HepG2 (cell line): Measurements from ENCODE around the gene NFIC. TPM values are rescaled to one million over a fixed set of nuclear protein-coding genes. Genes with fewer than 3 reads are reported as not detected.
A peak's percentile ranks its signal among the peaks of the same experiment; 100 is the strongest.

Source experiments
- CREM ChIP-seq, 2 experiments: sonication (generic) in 1 of 2; formaldehyde crosslinking in 1 of 2; IDR thresholded peaks; 2 replicates each; pipeline versions ENCODE4 v1.4.0 to v1.6.1; 2016 to 2020; ENCODE audit warnings: antibody characterized with exemption in 1 of 2, mild to moderate bottlenecking in 1 of 2, missing genetic modification reagents in 1 of 2
- ESRRA ChIP-seq: sonication (generic); formaldehyde crosslinking; IDR thresholded peaks from 2 replicates; pipeline ENCODE4 v1.5.1; 2020; ENCODE audit warnings: mild to moderate bottlenecking, low read depth, missing genetic modification reagents
- FOXK2 ChIP-seq: fragments of 450-650 bp; IDR thresholded peaks from 2 replicates; pipeline ENCODE4 v1.6.1; 2016
- HIVEP1 ChIP-seq: sonication (generic); formaldehyde crosslinking; IDR thresholded peaks from 2 replicates; pipeline ENCODE4 v1.4.0; 2020; ENCODE audit warnings: mild to moderate bottlenecking, missing genetic modification reagents
- HOXA7 ChIP-seq: sonication (generic); formaldehyde crosslinking; IDR thresholded peaks from 2 replicates; pipeline ENCODE4 v1.8.1; 2022; ENCODE audit warnings: mild to moderate bottlenecking, missing genetic modification reagents, moderate library complexity
- NR1H2 ChIP-seq: sonication (generic); formaldehyde crosslinking; IDR thresholded peaks from 2 replicates; pipeline ENCODE4 v1.8.1; 2022; ENCODE audit warnings: low read depth, missing genetic modification reagents, borderline replicate concordance
- POLR2AphosphoS2 ChIP-seq: IDR thresholded peaks from 2 replicates; pipeline ENCODE4 v1.6.1; 2011; ENCODE audit warnings: low read depth, low read length, improper control_type of control experiment
- RAD51 ChIP-seq: fragments of 450-650 bp; IDR thresholded peaks from 2 replicates; pipeline ENCODE4 v1.6.1; 2016; ENCODE audit warnings: borderline replicate concordance
- SIX4 ChIP-seq: sonication (generic); formaldehyde crosslinking; IDR thresholded peaks from 2 replicates; pipeline ENCODE4 v1.4.0; 2020; ENCODE audit warnings: missing genetic modification reagents
- TBX2 ChIP-seq: sonication (generic); formaldehyde crosslinking; IDR thresholded peaks from 2 replicates; pipeline ENCODE4 v1.5.0; 2020; ENCODE audit warnings: missing genetic modification reagents, mild to moderate bottlenecking, borderline replicate concordance
- ZNF430 ChIP-seq: sonication (generic); formaldehyde crosslinking; IDR thresholded peaks from 2 replicates; pipeline ENCODE4 v1.9.0; 2021; ENCODE audit warnings: mild to moderate bottlenecking, missing genetic modification reagents
- polyA plus RNA-seq, 8 experiments: library from polyadenylated mRNA; depleted of rRNA in 3 of 8; stranded (reverse) in 7 of 8; unstranded in 1 of 8; fragments of >200 nt; fragmentation: Illumina TruSeq in 4 of 8; extraction: Trizol in 4 of 8; gene quantifications; 2 replicates each; pipeline versions ENCODE4 v1.2.1 to v1.2.3, GENCODE V29; 2011 to 2016; ENCODE audit warnings: low read depth in 4 of 8, missing spikeins in 1 of 8, mixed read lengths in 1 of 8; ENCODE audit not compliant: insufficient read depth in 1 of 8
- total RNA-seq, 5 experiments: library from RNA; depleted of rRNA; stranded (reverse); fragments of >200 nt; fragmentation: Illumina TruSeq; extraction: Trizol; gene quantifications; 2 replicates each; pipeline ENCODE4 v1.2.3, GENCODE V29; 2016; ENCODE audit warnings: low read depth in 1 of 5
- TF ChIP-seq, protein P1 (sequence below): sonication (generic); formaldehyde crosslinking; IDR thresholded peaks from 2 replicates; pipeline ENCODE4 v1.4.0; 2020; ENCODE audit warnings: missing genetic modification reagents, borderline replicate concordance
- TF ChIP-seq, protein P2 (sequence below): sonication (generic); formaldehyde crosslinking; IDR thresholded peaks from 2 replicates; pipeline ENCODE4 v1.4.0; 2020; ENCODE audit warnings: missing genetic modification reagents
- TF ChIP-seq, protein P3 (sequence below): IDR thresholded peaks from 2 replicates; pipeline ENCODE4 v1.6.1; 2012; ENCODE audit warnings: low read length, improper control_type of control experiment
- TF ChIP-seq, protein P4 (sequence below): sonication (generic); formaldehyde crosslinking; IDR thresholded peaks from 2 replicates; pipeline ENCODE4 v1.5.1; 2020; ENCODE audit warnings: mild to moderate bottlenecking, missing genetic modification reagents, borderline replicate concordance

Gene NFIC
- total and polyA plus RNA-seq, 2 of the 13 experiments (the other 11 are each of a cell fraction or from before 2014, with no cell fraction given), result 1.3 to 2.5 TPM

DNA sequence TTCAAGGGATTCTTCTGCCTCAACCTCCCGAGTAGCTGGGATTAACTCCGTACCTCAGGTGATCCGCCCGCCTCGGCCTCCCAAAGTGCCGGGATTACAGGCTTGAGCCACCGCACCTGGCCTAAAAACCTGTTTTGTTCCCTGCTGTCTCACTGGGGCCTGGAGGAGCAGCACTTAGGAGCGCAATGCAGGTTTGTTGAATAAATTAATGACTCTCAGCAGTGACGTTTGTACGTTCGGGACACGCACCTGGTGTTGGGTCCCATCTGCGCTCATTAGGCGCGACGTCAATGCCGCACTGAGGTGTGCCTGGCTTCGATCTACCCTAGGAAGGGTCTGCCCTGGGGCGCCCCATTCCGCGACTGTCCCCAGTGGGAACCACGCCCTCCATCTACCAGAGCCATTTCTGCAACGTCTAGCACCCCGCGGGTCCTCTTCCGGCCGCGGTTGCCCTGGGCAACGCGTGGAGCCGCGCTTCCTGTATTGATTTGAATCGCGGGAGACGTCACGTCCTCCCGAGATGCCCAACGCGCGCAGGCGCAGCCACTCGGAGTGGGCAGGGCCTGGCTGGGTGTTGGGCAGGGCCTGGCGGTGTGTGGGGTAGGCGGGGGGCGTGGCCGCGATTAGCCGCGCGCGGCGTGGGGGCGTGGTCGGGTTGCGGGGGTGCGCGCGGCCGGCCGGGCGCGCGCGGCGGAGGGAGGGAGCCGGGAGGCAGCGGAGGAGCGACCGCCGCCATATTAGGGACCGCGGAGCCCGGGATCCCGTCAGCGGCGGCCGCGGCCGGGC lies 139.4 kb downstream of the NFIC start, which contains the start of gene FZR1 (continued):
- TF ChIP-seq, protein P1, sequence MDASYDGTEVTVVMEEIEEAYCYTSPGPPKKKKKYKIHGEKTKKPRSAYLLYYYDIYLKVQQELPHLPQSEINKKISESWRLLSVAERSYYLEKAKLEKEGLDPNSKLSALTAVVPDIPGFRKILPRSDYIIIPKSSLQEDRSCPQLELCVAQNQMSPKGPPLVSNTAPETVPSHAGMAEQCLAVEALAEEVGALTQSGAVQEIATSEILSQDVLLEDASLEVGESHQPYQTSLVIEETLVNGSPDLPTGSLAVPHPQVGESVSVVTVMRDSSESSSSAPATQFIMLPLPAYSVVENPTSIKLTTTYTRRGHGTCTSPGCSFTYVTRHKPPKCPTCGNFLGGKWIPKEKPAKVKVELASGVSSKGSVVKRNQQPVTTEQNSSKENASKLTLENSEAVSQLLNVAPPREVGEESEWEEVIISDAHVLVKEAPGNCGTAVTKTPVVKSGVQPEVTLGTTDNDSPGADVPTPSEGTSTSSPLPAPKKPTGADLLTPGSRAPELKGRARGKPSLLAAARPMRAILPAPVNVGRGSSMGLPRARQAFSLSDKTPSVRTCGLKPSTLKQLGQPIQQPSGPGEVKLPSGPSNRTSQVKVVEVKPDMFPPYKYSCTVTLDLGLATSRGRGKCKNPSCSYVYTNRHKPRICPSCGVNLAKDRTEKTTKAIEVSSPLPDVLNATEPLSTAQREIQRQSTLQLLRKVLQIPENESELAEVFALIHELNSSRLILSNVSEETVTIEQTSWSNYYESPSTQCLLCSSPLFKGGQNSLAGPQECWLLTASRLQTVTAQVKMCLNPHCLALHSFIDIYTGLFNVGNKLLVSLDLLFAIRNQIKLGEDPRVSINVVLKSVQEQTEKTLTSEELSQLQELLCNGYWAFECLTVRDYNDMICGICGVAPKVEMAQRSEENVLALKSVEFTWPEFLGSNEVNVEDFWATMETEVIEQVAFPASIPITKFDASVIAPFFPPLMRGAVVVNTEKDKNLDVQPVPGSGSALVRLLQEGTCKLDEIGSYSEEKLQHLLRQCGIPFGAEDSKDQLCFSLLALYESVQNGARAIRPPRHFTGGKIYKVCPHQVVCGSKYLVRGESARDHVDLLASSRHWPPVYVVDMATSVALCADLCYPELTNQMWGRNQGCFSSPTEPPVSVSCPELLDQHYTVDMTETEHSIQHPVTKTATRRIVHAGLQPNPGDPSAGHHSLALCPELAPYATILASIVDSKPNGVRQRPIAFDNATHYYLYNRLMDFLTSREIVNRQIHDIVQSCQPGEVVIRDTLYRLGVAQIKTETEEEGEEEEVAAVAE (CRISPR knock-in tag), result peak; percentile 83; the same call in 1 of the 2 replicates
- TF ChIP-seq TBX2 (CRISPR knock-in tag) (peak; percentile 62), NR1H2 (no peak), SIX4 (CRISPR knock-in tag) (no peak), FOXK2 (0 out of 2 replicates have a peak, but pooled peaks have one; percentile 39), CREM (IDR thresholded peaks at IDR 0.05) (peak; percentile 96), CREM (CRISPR knock-in tag; IDR thresholded peaks at IDR 0.05) (peak; percentile 67; the same call in 1 of the 2 replicates), ESRRA (CRISPR knock-in tag) (no peak), POLR2AphosphoS2 (no peak), ZNF430 (peak; percentile 53; the same call in 1 of the 2 replicates), HOXA7 (CRISPR knock-in tag) (no peak), RAD51 (no peak), HIVEP1 (CRISPR knock-in tag) (0 out of 2 replicates have a peak, but pooled peaks have one; percentile 41)
- TF ChIP-seq, protein P2, sequence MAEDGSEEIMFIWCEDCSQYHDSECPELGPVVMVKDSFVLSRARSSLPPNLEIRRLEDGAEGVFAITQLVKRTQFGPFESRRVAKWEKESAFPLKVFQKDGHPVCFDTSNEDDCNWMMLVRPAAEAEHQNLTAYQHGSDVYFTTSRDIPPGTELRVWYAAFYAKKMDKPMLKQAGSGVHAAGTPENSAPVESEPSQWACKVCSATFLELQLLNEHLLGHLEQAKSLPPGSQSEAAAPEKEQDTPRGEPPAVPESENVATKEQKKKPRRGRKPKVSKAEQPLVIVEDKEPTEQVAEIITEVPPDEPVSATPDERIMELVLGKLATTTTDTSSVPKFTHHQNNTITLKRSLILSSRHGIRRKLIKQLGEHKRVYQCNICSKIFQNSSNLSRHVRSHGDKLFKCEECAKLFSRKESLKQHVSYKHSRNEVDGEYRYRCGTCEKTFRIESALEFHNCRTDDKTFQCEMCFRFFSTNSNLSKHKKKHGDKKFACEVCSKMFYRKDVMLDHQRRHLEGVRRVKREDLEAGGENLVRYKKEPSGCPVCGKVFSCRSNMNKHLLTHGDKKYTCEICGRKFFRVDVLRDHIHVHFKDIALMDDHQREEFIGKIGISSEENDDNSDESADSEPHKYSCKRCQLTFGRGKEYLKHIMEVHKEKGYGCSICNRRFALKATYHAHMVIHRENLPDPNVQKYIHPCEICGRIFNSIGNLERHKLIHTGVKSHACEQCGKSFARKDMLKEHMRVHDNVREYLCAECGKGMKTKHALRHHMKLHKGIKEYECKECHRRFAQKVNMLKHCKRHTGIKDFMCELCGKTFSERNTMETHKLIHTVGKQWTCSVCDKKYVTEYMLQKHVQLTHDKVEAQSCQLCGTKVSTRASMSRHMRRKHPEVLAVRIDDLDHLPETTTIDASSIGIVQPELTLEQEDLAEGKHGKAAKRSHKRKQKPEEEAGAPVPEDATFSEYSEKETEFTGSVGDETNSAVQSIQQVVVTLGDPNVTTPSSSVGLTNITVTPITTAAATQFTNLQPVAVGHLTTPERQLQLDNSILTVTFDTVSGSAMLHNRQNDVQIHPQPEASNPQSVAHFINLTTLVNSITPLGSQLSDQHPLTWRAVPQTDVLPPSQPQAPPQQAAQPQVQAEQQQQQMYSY (CRISPR knock-in tag), result no peak
- TF ChIP-seq, protein P3, sequence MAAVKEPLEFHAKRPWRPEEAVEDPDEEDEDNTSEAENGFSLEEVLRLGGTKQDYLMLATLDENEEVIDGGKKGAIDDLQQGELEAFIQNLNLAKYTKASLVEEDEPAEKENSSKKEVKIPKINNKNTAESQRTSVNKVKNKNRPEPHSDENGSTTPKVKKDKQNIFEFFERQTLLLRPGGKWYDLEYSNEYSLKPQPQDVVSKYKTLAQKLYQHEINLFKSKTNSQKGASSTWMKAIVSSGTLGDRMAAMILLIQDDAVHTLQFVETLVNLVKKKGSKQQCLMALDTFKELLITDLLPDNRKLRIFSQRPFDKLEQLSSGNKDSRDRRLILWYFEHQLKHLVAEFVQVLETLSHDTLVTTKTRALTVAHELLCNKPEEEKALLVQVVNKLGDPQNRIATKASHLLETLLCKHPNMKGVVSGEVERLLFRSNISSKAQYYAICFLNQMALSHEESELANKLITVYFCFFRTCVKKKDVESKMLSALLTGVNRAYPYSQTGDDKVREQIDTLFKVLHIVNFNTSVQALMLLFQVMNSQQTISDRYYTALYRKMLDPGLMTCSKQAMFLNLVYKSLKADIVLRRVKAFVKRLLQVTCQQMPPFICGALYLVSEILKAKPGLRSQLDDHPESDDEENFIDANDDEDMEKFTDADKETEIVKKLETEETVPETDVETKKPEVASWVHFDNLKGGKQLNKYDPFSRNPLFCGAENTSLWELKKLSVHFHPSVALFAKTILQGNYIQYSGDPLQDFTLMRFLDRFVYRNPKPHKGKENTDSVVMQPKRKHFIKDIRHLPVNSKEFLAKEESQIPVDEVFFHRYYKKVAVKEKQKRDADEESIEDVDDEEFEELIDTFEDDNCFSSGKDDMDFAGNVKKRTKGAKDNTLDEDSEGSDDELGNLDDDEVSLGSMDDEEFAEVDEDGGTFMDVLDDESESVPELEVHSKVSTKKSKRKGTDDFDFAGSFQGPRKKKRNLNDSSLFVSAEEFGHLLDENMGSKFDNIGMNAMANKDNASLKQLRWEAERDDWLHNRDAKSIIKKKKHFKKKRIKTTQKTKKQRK, result no peak
- TF ChIP-seq, protein P4, sequence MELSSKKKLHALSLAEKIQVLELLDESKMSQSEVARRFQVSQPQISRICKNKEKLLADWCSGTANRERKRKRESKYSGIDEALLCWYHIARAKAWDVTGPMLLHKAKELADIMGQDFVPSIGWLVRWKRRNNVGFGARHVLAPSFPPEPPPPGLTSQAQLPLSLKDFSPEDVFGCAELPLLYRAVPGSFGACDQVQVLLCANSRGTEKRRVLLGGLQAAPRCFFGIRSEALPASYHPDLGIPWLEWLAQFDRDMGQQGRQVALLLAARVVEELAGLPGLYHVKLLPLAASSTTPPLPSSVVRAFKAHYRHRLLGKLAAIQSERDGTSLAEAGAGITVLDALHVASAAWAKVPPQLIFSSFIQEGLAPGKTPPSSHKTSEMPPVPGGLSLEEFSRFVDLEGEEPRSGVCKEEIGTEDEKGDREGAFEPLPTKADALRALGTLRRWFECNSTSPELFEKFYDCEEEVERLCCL (CRISPR knock-in tag), result no peak
